Liver (tissue), 3 donors: ENCODE data around the gene EBP.

Source experiments
- CTCF ChIP-seq: fragments of 150-350 bp; IDR thresholded peaks from 2 replicates; pipeline ENCODE4 v1.5.1; 2017; ENCODE audit warnings: improper control_type of control experiment, low read depth, low read length; ENCODE audit not compliant: missing input control
- GABPA ChIP-seq, 2 donors: IDR thresholded peaks in 1 of 2; conservative IDR thresholded peaks in 1 of 2; 2 replicates each; pipeline ENCODE4 v1.6.1; 2016; ENCODE audit warnings: antibody characterized with exemption in 2 of 2, mild to moderate bottlenecking in 1 of 2, moderate library complexity in 1 of 2
- JUND ChIP-seq, 2 donors: IDR thresholded peaks; 2 replicates each; pipeline ENCODE4 v1.6.1; 2016; ENCODE audit warnings: antibody characterized with exemption in 2 of 2
- RAD21 ChIP-seq, 2 donors: IDR thresholded peaks; 2 replicates each; pipeline ENCODE4 v1.6.1; 2016; ENCODE audit warnings: antibody characterized with exemption in 2 of 2, mild to moderate bottlenecking in 2 of 2
- RXRA ChIP-seq, 2 donors: IDR thresholded peaks; 2 replicates each; pipeline ENCODE4 v1.6.1; 2017 to 2018; ENCODE audit warnings: antibody characterized with exemption in 2 of 2, mild to moderate bottlenecking in 1 of 2
- TAF1 ChIP-seq: conservative IDR thresholded peaks from 2 replicates; pipeline ENCODE4 v1.6.1; 2016; ENCODE audit warnings: antibody characterized with exemption, mild to moderate bottlenecking
- donor health status: healthy.
- donor health status: healthy.

GRCh38 chrX:48488034-48488433 lies 33.6 kb upstream of the EBP start:
- TF ChIP-seq RAD21 (IDR thresholded peaks at IDR 0.05) = no peak
- TF ChIP-seq GABPA (IDR thresholded peaks at IDR 0.05 in 1 of 2, conservative IDR thresholded peaks at IDR 0.05 in 1 of 2) = no peak
- no peak for TF ChIP-seq CTCF
- no peak for TF ChIP-seq TAF1
- no peak for TF ChIP-seq JUND (IDR thresholded peaks at IDR 0.05)
- no peak for TF ChIP-seq RXRA (IDR thresholded peaks at IDR 0.05)
